Activated CD8-positive, alpha-beta T cell treated with anti-CD3 and anti-CD28 coated beads for 36 hours (primary cell): ENCODE results near the gene PTPRCAP. TPM values are rescaled to one million over a fixed set of nuclear protein-coding genes. Genes with fewer than 3 reads are reported as not detected.
A peak's percentile ranks its signal among the peaks of the same experiment; 100 is the strongest.
"Not testable (repeated sequence)": the region's sequence is repeated elsewhere in the genome, so short reads cannot be mapped to it uniquely, and the experiment has no call there.

Source experiments
- ATAC-seq: fragments of 200-7000 bp; cut with Tn5 transposase; one replicate; pipeline ENCODE4 v1.10.0; 2021; ENCODE audit warnings: mild to moderate bottlenecking, moderate library complexity
- CTCF ChIA-PET: fragments of 350-600 bp; sonication (Branson Sonifier 250); formaldehyde crosslinking; loops from one replicate; lab custom pipeline; 2021; ENCODE audit warnings: antibody characterized with exemption; lab: Charles Lee
- POLR2A ChIA-PET: fragments of 350-600 bp; sonication (Branson Sonifier 250); formaldehyde crosslinking; loops from one replicate; lab custom pipeline; 2021; ENCODE audit warnings: antibody characterized with exemption; lab: Charles Lee
- DNase-seq: peaks from one replicate; pipeline ENCODE4 v3.0.0-alpha.2; 2020
- H3K27ac Mint-ChIP-seq: one replicate; pipeline ENCODE4 v1.8.0; 2021; ENCODE audit warnings: mild to moderate bottlenecking, mixed read lengths
- H3K27me3 Mint-ChIP-seq: one replicate; pipeline ENCODE4 v1.8.0; 2021; ENCODE audit warnings: mixed read lengths
- H3K36me3 Mint-ChIP-seq: one replicate; pipeline ENCODE4 v1.8.0; 2021; ENCODE audit warnings: low read depth, mixed read lengths
- H3K4me1 Mint-ChIP-seq: one replicate; pipeline ENCODE4 v1.8.0; 2021; ENCODE audit warnings: low read depth, mixed read lengths
- H3K4me3 Mint-ChIP-seq: one replicate; pipeline ENCODE4 v1.8.0; 2021; ENCODE audit warnings: mild to moderate bottlenecking, moderate library complexity, mixed read lengths
- H3K9me3 Mint-ChIP-seq: one replicate; pipeline ENCODE4 v1.8.0; 2021; ENCODE audit warnings: mixed read lengths
- CTCF ChIP-seq: fragments of 200-600 bp; IDR thresholded peaks from one replicate; pipeline ENCODE4 v1.8.0; 2022; ENCODE audit warnings: antibody characterized with exemption, mild to moderate bottlenecking
- intact Hi-C: fragments of 100-400 bp; cut with micrococcal nuclease; formaldehyde crosslinking; loops from one replicate; pipeline ENCODE4 v1.10.0; 2022
- total RNA-seq, 2 experiments: library from RNA; stranded (reverse); gene quantifications; one replicate each; pipeline ENCODE4 v1.2.3, GENCODE V29; 2021

Gene PTPRCAP
- total RNA-seq, 2 experiments from 2014 or later = 107 to 114 TPM

GRCh38 chr11:67431346-67432249 lies 5.9 kb downstream of the PTPRCAP start:
- intact Hi-C loops = no loop called here
- Mint-ChIP-seq H3K9me3 (no peaks in the 10 kb centered on the region), H3K36me3 (peaks cover 36% of the 10 kb centered on the region), H3K27ac (peak overlapping the region; percentile 30), H3K27me3 (no peaks in the 10 kb centered on the region), H3K4me1 (peaks cover 43% of the 10 kb centered on the region), H3K4me3 (no peak overlapping the region)
- ChIA-PET CTCF (no interaction called here), POLR2A (interaction anchor here (0.7 to 10.8 kb wide), 6 partner anchors 11 to 53 kb away, joined by 3 to 178 read pairs (median 68); partner anchors contain the start of genes PPP1CA, RAD9A, TBC1D10C and TMEM134)
- DNase-seq (no peak), ATAC-seq (no peak)
- TF ChIP-seq CTCF = no peak

- no peak for DNase-seq
- peaks cover 20% of the 10 kb centered on the region for H3K36me3 Mint-ChIP-seq
- H3K4me3 Mint-ChIP-seq = peak overlapping the region; percentile 94
- no peaks in the 10 kb centered on the region for H3K9me3 Mint-ChIP-seq
- ATAC-seq = no peak
- H3K4me1 Mint-ChIP-seq = peaks cover 35% of the 10 kb centered on the region
- intact Hi-C loops = no loop called here
- ChIA-PET CTCF (interaction anchor here (1.2 kb wide), 1 partner anchor 9 kb away, joined by 3 read pairs; no protein-coding TSS in a partner anchor), POLR2A (interaction anchor here (0.9 to 2.1 kb wide), 4 partner anchors 9 to 38 kb away, joined by 3 to 8 read pairs (median 4); partner anchors contain the start of gene RAD9A)
- H3K27ac Mint-ChIP-seq = peak overlapping the region; percentile 34
- H3K27me3 Mint-ChIP-seq = no peaks in the 10 kb centered on the region
- no peak for TF ChIP-seq CTCF
These were observed 7.8 kb downstream of the PTPRCAP start for GRCh38 chr11:67429722-67430121.

GRCh38 chr11:67429038-67429668 lies 8.3 kb downstream of the PTPRCAP start:
- intact Hi-C loops = no loop called here
- no peak for ATAC-seq
- H3K27me3 Mint-ChIP-seq = no peaks in the 10 kb centered on the region
- CTCF ChIA-PET = interaction anchor here (1.2 kb wide), 1 partner anchor 9 kb away, joined by 3 read pairs; no protein-coding TSS in a partner anchor
- H3K4me1 Mint-ChIP-seq = peaks cover 30% of the 10 kb centered on the region
- peak; percentile 17 for DNase-seq
- H3K9me3 Mint-ChIP-seq = no peaks in the 10 kb centered on the region
- POLR2A ChIA-PET = interaction anchor here (0.9 to 2.6 kb wide), 11 partner anchors 8 to 38 kb away, joined by 3 to 27 read pairs (median 5); partner anchors contain the start of genes CORO1B, PPP1CA, PTPRCAP and RAD9A
- H3K36me3 Mint-ChIP-seq = peaks cover 16% of the 10 kb centered on the region
- TF ChIP-seq CTCF = no peak
- peak overlapping the region; percentile 94 for H3K4me3 Mint-ChIP-seq
- peak overlapping the region; percentile 96 for H3K27ac Mint-ChIP-seq

GRCh38 chr11:67428052-67429001 lies 9.2 kb downstream of the PTPRCAP start, which contains the start of gene RPS6KB2:
RPS6KB2 (plus strand) TSS chr11:67428494; CDS start chr11:67428546, 52 bp downstream.
- Mint-ChIP-seq H3K27ac (peak within 1 kb of the TSS; percentile 96), H3K4me3 (peak within 1 kb of the TSS; percentile 94), H3K27me3 (no peaks in the 10 kb centered on the region), H3K9me3 (no peaks in the 10 kb centered on the region), H3K4me1 (peaks cover 22% of the 10 kb centered on the region), H3K36me3 (peaks cover 11% of the 10 kb centered on the region)
- no peak for TF ChIP-seq CTCF
- intact Hi-C loops = no loop called here
- POLR2A ChIA-PET = interaction anchor here (1.0 to 2.6 kb wide), 14 partner anchors 7 to 188 kb away, joined by 3 to 27 read pairs (median 5); partner anchors contain the start of genes CORO1B, PPP1CA, PTPRCAP and RAD9A
- peak; percentile 100 for DNase-seq
- CTCF ChIA-PET = interaction anchor here (1.1 to 1.7 kb wide), 3 partner anchors 10 to 26 kb away, joined by 3 to 6 read pairs (median 4); partner anchors contain the start of gene PPP1CA
- peak; percentile 81 for ATAC-seq

GRCh38 chr11:67427364-67427859 lies 10.1 kb downstream of the PTPRCAP start:
- peak overlapping the region; percentile 94 for H3K4me3 Mint-ChIP-seq
- H3K36me3 Mint-ChIP-seq, intact Hi-C loops, ATAC-seq, H3K27me3 Mint-ChIP-seq, H3K9me3 Mint-ChIP-seq: not testable (repeated sequence)
- ChIA-PET POLR2A (interaction anchor here (1.0 to 2.6 kb wide), 7 partner anchors 8 to 187 kb away, joined by 3 to 27 read pairs (median 5); partner anchors contain the start of gene PTPRCAP), CTCF (interaction anchor here (1.7 kb wide), 1 partner anchor 26 kb away, joined by 6 read pairs; the partner anchor contains the start of gene PPP1CA)
- peak overlapping the region; percentile 96 for H3K27ac Mint-ChIP-seq
- peaks cover 22% of the 10 kb centered on the region for H3K4me1 Mint-ChIP-seq
- DNase-seq = peak; percentile 63
